CD14-positive monocyte (primary cell): ENCODE data around the gene SLC22A12. TPM values are rescaled to one million over a fixed set of nuclear protein-coding genes. Genes with fewer than 3 reads are reported as not detected.

ENCODE experiments used
- DNase-seq, 3 donors: peaks; one replicate each; pipeline ENCODE4 v3.0.0-alpha.2; 2011 to 2022
- H2AFZ ChIP-seq: 2 replicates; pipeline ENCODE4 v1.6.0; 2012; ENCODE audit warnings: mild to moderate bottlenecking, low read depth, low read length, inconsistent platforms; ENCODE audit not compliant: insufficient read depth, poor library complexity, severe bottlenecking
- H3K27ac ChIP-seq, 2 donors: 1 replicate in 1 of 2; 2 replicates in 1 of 2; pipeline ENCODE4 v1.5.1; 2012 to 2013; ENCODE audit warnings: low read length in 2 of 2, control low read depth in 1 of 2, inconsistent platforms in 1 of 2, low read depth in 1 of 2, mild to moderate bottlenecking in 1 of 2
- H3K27me3 ChIP-seq, 2 donors: one replicate each; pipeline versions ENCODE4 v1.6.0 to v1.6.1; 2011 to 2013; ENCODE audit warnings: low read length in 2 of 2; ENCODE audit not compliant: control insufficient read depth in 2 of 2, insufficient read depth in 2 of 2
- H3K36me3 ChIP-seq, 2 donors: replicated peaks in 1 of 2; 1 replicate in 1 of 2; 2 replicates in 1 of 2; pipeline versions ENCODE4 v1.5.1 to v1.6.1; 2012 to 2013; ENCODE audit warnings: low read length in 2 of 2, control low read depth in 1 of 2, inconsistent platforms in 1 of 2, mild to moderate bottlenecking in 1 of 2; ENCODE audit not compliant: insufficient read depth in 2 of 2, control insufficient read depth in 1 of 2
- H3K4me1 ChIP-seq, 2 donors: 1 replicate in 1 of 2; 2 replicates in 1 of 2; pipeline versions ENCODE4 v1.5.1 to v1.6.1; 2012 to 2013; ENCODE audit warnings: low read length in 2 of 2, control low read depth in 1 of 2, inconsistent platforms in 1 of 2, mild to moderate bottlenecking in 1 of 2, moderate library complexity in 1 of 2; ENCODE audit not compliant: insufficient read depth in 2 of 2, control insufficient read depth in 1 of 2
- H3K4me2 ChIP-seq: replicated peaks from 2 replicates; pipeline ENCODE3; 2012; ENCODE audit warnings: low read length, moderate library complexity, mild to moderate bottlenecking; ENCODE audit not compliant: poor library complexity, severe bottlenecking; ENCODE audit errors: extremely low read depth
- H3K4me3 ChIP-seq, 3 experiments: fragments of 200-600 bp in 1 of 3; sonication (generic) in 1 of 3; replicated peaks in 1 of 3; 1 replicate in 2 of 3; 2 replicates in 1 of 3; pipeline ENCODE4 v1.5.1; 2011 to 2013; ENCODE audit warnings: low read length in 3 of 3, mild to moderate bottlenecking in 3 of 3, control low read depth in 2 of 3, low read depth in 2 of 3, inconsistent platforms in 1 of 3, moderate library complexity in 1 of 3
- H3K79me2 ChIP-seq: 2 replicates; pipeline ENCODE4 v1.6.0; 2012; ENCODE audit warnings: mild to moderate bottlenecking, control low read depth, inconsistent platforms, low read length, moderate library complexity; ENCODE audit not compliant: insufficient read depth
- H3K9ac ChIP-seq: 2 replicates; pipeline ENCODE4 v1.6.0; 2017; ENCODE audit warnings: low read length, mild to moderate bottlenecking; ENCODE audit not compliant: insufficient read depth, poor library complexity, severe bottlenecking
- H3K9me3 ChIP-seq, 2 donors: replicated peaks in 1 of 2; 1 replicate in 1 of 2; 2 replicates in 1 of 2; pipeline versions ENCODE4 v1.5.1 to v1.6.1; 2012 to 2013; ENCODE audit warnings: low read length in 2 of 2, control low read depth in 1 of 2; ENCODE audit not compliant: control insufficient read depth in 1 of 2, insufficient read depth in 1 of 2
- H4K20me1 ChIP-seq: 2 replicates; pipeline ENCODE4 v1.6.0; 2012; ENCODE audit warnings: mild to moderate bottlenecking, low read length, control low read depth, moderate library complexity; ENCODE audit not compliant: insufficient read depth
- H3K27ac Mint-ChIP-seq, 7 donors: one replicate each; pipeline ENCODE4 v1.8.0; 2020; ENCODE audit warnings: mild to moderate bottlenecking in 7 of 7, mixed read lengths in 7 of 7, moderate library complexity in 6 of 7, inconsistent platforms in 2 of 7
- H3K27me3 Mint-ChIP-seq, 3 donors: one replicate each; pipeline ENCODE4 v1.8.0; 2021 to 2022; ENCODE audit warnings: low read depth in 3 of 3, mild to moderate bottlenecking in 3 of 3, mixed read lengths in 3 of 3, moderate library complexity in 3 of 3, inconsistent platforms in 1 of 3
- H3K36me3 Mint-ChIP-seq, 2 donors: one replicate each; pipeline ENCODE4 v1.8.0; 2020; ENCODE audit warnings: mixed read lengths in 2 of 2, inconsistent platforms in 1 of 2, mild to moderate bottlenecking in 1 of 2
- H3K4me1 Mint-ChIP-seq: one replicate; pipeline ENCODE4 v1.8.0; 2020; ENCODE audit warnings: mild to moderate bottlenecking, mixed read lengths
- H3K4me3 Mint-ChIP-seq, 2 donors: one replicate each; pipeline ENCODE4 v1.8.0; 2020; ENCODE audit warnings: mild to moderate bottlenecking in 2 of 2, mixed read lengths in 2 of 2, moderate library complexity in 1 of 2
- H3K9me3 Mint-ChIP-seq, 7 donors: one replicate each; pipeline ENCODE4 v1.8.0; 2020 to 2022; ENCODE audit warnings: mixed read lengths in 7 of 7, mild to moderate bottlenecking in 6 of 7, moderate library complexity in 6 of 7, inconsistent platforms in 2 of 7
- CTCF ChIP-seq: fragments of 200-600 bp; IDR thresholded peaks from one replicate; pipeline ENCODE4 v1.8.0; 2022; ENCODE audit warnings: antibody characterized with exemption, mild to moderate bottlenecking
- WGBS: methylation state at CpG from one replicate; pipeline ENCODE4 v1.1.5; 2013; ENCODE audit warnings: missing lambda C conversion rate; ENCODE audit not compliant: insufficient coverage; 5-methylcytosine and 5-hydroxymethylcytosine counted together
- intact Hi-C, 2 donors: fragments of 100-400 bp; cut with micrococcal nuclease; formaldehyde crosslinking; loops; one replicate each; pipeline versions ENCODE4 v1.15.0 to v1.15.1; 2023
- polyA plus RNA-seq, 3 donors: library from polyadenylated mRNA; depleted of rRNA in 1 of 3; unstranded in 2 of 3; stranded (reverse) in 1 of 3; fragments of 300-500 nt in 2 of 3; fragments of >200 nt in 1 of 3; fragmentation: Illumina TruSeq in 2 of 3; gene quantifications; 1 replicate in 2 of 3; 2 replicates in 1 of 3; pipeline ENCODE4 v1.2.3, GENCODE V29; 2012 to 2021

Gene SLC22A12
- polyA plus RNA-seq, 3 donors: not detected

GRCh38 chr11:64581057-64581523, 9.9 kb upstream of the SLC22A12 start:
- Mint-ChIP-seq H3K27ac (peak overlapping the region in 1 of 7 donors; percentile 16), H3K4me3 (no peak overlapping the region), H3K4me1 (peaks cover 2% of the 10 kb centered on the region), H3K27me3 (peaks cover 0 to 2% (median 2%) of the 10 kb centered on the region in 3 donors), H3K36me3 (no peaks in the 10 kb centered on the region), H3K9me3 (no peaks in the 10 kb centered on the region)
- TF ChIP-seq CTCF: no peak
- H3K9ac ChIP-seq: no peak overlapping the region
- 97% methylated on average over 16 of the region's 17 CpGs for WGBS
- no peak overlapping the region for H3K4me2 ChIP-seq
- H3K27me3 ChIP-seq: no peaks in the 10 kb centered on the region
- intact Hi-C loops: no loop called here
- no peak for DNase-seq
- H2AFZ ChIP-seq: no peak overlapping the region
- H3K4me1 ChIP-seq: no peaks in the 10 kb centered on the region
- H3K79me2 ChIP-seq: no peaks in the 10 kb centered on the region
- H4K20me1 ChIP-seq: no peaks in the 10 kb centered on the region
- no peaks in the 10 kb centered on the region for H3K36me3 ChIP-seq
- H3K9me3 ChIP-seq: no peaks in the 10 kb centered on the region
- H3K27ac ChIP-seq: no peak overlapping the region
- no peak overlapping the region for H3K4me3 ChIP-seq

GRCh38 chr11:64582885-64583284, 8.1 kb upstream of the SLC22A12 start:
- Histone ChIP-seq H2AFZ (no peak overlapping the region), H3K9me3 (no peaks in the 10 kb centered on the region), H3K4me1 (no peaks in the 10 kb centered on the region), H3K4me3 (no peak overlapping the region), H3K79me2 (no peaks in the 10 kb centered on the region), H3K36me3 (no peaks in the 10 kb centered on the region), H3K9ac (no peak overlapping the region), H3K27ac (no peak overlapping the region), H3K4me2 (no peak overlapping the region), H3K27me3 (no peaks in the 10 kb centered on the region), H4K20me1 (no peaks in the 10 kb centered on the region)
- Mint-ChIP-seq H3K27ac (no peak overlapping the region), H3K4me3 (no peak overlapping the region), H3K36me3 (no peaks in the 10 kb centered on the region), H3K4me1 (peaks cover 2% of the 10 kb centered on the region), H3K27me3 (peaks cover 0 to 2% (median 2%) of the 10 kb centered on the region in 3 donors), H3K9me3 (peaks cover under 1 to 8% (median 5%) of the 10 kb centered on the region in 7 donors)
- no peak for TF ChIP-seq CTCF
- 96% methylated on average over 14 of the region's 15 CpGs for WGBS
- no peak for DNase-seq
- intact Hi-C loops: no loop called here
